ENCODE data around the gene APLF.
"Not testable (repeated sequence)": the region's sequence is repeated elsewhere in the genome, so short reads cannot be mapped to it uniquely, and the experiment has no call there.

DNA sequence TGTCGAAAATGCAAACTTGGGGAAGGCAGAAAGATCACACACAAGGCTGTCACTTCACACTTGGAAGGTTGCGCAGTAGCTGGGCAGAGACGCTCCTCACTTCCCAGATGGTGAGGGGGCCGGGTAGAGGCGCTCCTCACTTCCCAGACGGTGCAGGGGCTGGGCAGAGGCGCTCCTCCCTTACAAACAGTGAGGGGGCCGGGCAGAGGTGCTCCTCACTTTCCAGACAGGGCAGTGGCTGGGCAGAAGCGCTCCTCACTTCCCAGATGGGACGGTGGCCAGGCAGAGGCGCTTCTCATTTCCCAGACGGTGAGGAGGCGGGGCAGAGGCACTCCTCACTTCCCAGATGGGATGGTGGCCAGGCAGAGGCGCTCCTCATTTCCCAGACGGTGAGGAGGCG is 59.6 kb downstream of the APLF start:
- not testable (repeated sequence) for TF ChIP-seq POLR2A (IDR thresholded peaks at IDR 0.05)
- TF ChIP-seq, protein P1, sequence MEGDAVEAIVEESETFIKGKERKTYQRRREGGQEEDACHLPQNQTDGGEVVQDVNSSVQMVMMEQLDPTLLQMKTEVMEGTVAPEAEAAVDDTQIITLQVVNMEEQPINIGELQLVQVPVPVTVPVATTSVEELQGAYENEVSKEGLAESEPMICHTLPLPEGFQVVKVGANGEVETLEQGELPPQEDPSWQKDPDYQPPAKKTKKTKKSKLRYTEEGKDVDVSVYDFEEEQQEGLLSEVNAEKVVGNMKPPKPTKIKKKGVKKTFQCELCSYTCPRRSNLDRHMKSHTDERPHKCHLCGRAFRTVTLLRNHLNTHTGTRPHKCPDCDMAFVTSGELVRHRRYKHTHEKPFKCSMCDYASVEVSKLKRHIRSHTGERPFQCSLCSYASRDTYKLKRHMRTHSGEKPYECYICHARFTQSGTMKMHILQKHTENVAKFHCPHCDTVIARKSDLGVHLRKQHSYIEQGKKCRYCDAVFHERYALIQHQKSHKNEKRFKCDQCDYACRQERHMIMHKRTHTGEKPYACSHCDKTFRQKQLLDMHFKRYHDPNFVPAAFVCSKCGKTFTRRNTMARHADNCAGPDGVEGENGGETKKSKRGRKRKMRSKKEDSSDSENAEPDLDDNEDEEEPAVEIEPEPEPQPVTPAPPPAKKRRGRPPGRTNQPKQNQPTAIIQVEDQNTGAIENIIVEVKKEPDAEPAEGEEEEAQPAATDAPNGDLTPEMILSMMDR (IDR thresholded peaks at IDR 0.05): not testable (repeated sequence)

All from ovary (tissue), 3 donors.